Testis (tissue), 2 donors: Measurements from ENCODE around the gene NPAS3.

Experiments
- POLR2A ChIP-seq: fragments of 450-650 bp; IDR thresholded peaks from one replicate; pipeline ENCODE4 v1.6.1; 2017; ENCODE audit warnings: antibody characterized with exemption, mild to moderate bottlenecking, moderate library complexity
- TF ChIP-seq, protein P1 (sequence below), 3 experiments: fragments of 450-650 bp in 2 of 3; fragments of 200-600 bp in 1 of 3; sonication (generic) in 1 of 3; IDR thresholded peaks; one replicate each; pipeline ENCODE4 v1.5.1; 2016 to 2019; ENCODE audit warnings: antibody characterized with exemption in 3 of 3, mild to moderate bottlenecking in 2 of 3, moderate library complexity in 1 of 3

DNA sequence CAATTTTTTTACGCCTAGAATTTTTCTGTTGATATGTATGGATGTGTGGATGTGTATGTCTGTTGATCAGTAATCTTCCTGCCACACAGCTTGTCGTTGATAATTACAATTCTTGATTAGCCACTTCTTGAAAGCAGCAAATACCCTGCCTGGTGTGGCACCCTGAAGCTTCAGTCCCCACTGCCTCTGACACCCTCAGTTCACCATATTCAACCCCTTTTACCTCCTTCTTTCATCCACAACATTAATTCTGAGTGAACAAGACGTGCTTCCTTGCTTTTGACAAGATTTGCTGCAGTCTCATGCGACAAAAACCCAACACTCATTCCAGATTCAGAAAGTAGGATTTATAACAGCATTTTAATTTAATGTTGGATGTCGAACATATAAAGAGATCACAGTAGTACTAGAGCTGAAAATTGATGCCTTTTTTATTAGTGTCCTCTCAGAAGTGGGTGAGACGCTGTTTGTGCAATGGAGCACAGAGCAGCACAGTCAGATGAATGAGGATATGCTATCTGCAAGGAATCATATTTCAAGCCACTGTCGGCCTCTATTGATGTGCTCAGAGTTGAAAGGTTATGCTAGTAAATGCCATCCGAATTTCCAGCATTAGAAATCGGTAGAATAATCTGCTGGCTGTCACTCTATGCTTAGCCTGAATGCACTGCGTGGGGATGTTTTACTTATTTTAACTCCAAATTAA is 628.5 kb downstream of the NPAS3 start:
- TF ChIP-seq, protein P1, sequence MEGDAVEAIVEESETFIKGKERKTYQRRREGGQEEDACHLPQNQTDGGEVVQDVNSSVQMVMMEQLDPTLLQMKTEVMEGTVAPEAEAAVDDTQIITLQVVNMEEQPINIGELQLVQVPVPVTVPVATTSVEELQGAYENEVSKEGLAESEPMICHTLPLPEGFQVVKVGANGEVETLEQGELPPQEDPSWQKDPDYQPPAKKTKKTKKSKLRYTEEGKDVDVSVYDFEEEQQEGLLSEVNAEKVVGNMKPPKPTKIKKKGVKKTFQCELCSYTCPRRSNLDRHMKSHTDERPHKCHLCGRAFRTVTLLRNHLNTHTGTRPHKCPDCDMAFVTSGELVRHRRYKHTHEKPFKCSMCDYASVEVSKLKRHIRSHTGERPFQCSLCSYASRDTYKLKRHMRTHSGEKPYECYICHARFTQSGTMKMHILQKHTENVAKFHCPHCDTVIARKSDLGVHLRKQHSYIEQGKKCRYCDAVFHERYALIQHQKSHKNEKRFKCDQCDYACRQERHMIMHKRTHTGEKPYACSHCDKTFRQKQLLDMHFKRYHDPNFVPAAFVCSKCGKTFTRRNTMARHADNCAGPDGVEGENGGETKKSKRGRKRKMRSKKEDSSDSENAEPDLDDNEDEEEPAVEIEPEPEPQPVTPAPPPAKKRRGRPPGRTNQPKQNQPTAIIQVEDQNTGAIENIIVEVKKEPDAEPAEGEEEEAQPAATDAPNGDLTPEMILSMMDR (IDR thresholded peaks at IDR 0.05), result no peak
- TF ChIP-seq POLR2A, result no peak
